ENCODE data around the gene CPED1.
"Not testable (repeated sequence)": the region's sequence is repeated elsewhere in the genome, so short reads cannot be mapped to it uniquely, and the experiment has no call there.

The CPED1 gene

GRCh38 chr7:121000081-121000983 is 11.8 kb downstream of the CPED1 start:
- TF ChIP-seq CTCF (IDR thresholded peaks at IDR 0.05; ENCODE audit: low read depth, low read length): no peak
- DNase-seq (ENCODE audit: low read depth, low spot score): peak; percentile 69
- in situ Hi-C loops (cut with HindIII; ENCODE audit: low sequenced_read_pairs): no loop called here
- H3K4me3 ChIP-seq (ENCODE audit: low read depth, low read length): no peak overlapping the region

DNA sequence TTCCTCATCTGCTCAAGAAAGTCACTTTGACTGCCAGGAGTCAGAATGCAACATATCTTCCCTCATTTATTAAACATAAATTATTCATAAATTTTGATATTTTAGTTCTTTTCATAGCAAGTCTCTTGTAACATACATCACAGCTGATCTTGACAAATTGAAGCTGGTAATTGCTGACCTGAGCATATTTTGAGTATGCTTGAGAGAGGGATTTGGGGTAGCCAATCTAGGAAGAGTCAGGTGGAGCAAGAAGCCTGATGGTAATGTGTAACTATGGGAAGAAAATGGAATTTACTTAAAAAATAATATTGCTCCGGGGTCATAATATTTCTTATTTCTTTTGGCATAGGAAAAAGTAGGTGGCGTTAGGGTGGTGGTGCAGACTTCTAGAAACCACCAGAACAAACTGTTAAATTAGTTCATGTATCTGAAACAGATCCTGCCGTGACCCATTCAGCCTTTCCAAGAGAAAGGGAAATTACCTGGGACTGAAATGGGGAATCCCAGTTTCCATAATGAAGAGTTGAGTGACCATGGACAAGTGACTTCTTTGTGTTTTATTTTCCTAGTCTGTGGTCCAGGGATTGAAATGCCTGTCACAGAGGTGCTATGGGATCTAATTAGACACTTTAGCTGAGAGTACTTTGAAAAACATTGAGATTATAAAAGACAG is 12.9 kb downstream of the CPED1 start:
- in situ Hi-C loops (cut with HindIII; ENCODE audit: low sequenced_read_pairs): no loop called here
- no peak overlapping the region for H3K4me3 ChIP-seq (ENCODE audit: low read depth, low read length)
- TF ChIP-seq CTCF (IDR thresholded peaks at IDR 0.05; ENCODE audit: low read depth, low read length): no peak
- no peak for DNase-seq (ENCODE audit: low read depth, low spot score)

DNA sequence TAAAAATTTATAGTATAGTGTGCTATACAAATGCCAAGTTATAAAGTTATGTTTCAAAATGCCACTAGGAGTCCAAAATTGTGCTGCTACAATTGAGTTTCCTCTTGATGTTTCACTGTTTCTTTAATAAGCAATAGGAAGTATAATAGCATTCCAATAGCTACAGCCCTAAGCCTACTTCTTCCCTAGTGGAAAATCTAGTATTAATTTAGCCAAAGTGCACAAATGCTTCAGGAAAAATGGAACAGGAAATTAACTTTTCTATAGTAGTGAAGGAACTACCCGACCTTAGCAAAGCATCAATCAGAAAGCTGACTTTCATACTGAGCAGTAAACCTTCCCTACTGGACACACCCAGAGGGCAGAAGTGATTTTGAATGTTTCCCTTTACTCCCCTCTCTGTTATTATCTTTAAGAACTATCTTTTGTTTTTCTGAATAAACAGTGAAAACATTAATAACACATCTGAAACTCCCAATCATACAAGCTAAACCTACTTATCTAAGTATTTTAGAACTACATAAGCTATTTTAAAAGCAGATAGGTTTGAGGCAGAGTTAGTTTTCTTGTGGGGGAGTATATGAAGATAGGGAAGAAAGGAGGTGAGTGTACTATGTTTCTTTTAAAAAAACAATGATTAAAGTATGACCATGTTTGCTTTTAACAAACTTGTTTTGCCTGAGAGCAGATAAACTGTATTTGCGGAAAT is 13.7 kb downstream of the CPED1 start:
- H3K4me3 ChIP-seq (ENCODE audit: low read depth, low read length): no peak overlapping the region
- peak; percentile 16 for DNase-seq (ENCODE audit: low read depth, low spot score)
- in situ Hi-C loops (cut with HindIII; ENCODE audit: low sequenced_read_pairs): no loop called here
- no peak for TF ChIP-seq CTCF (IDR thresholded peaks at IDR 0.05; ENCODE audit: low read depth, low read length)

DNA sequence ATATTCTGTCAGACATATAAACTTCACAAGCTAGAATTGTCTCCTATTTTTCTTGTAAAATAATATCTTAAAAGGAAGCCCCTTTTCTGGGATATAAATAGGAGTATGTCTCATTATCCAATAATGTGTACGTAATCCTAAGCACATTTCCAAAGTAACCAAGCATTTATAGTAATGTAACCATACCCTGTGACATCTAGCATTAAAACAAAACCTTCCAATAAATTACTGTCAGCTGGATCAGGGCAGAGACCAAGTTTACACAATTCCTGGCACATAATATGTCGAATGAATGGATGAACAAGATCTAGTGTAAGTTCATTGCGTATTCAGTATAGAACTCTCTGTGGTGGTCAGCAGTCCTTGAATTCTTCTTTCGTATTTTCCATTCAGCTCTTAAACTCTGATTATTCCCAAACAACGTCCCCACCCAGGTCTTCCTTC is 14.3 kb downstream of the CPED1 start:
- no peak overlapping the region for H3K4me3 ChIP-seq (ENCODE audit: low read depth, low read length)
- peak; percentile 58 for DNase-seq (ENCODE audit: low read depth, low spot score)
- in situ Hi-C loops (cut with HindIII; ENCODE audit: low sequenced_read_pairs): no loop called here
- no peak for TF ChIP-seq CTCF (IDR thresholded peaks at IDR 0.05; ENCODE audit: low read depth, low read length)

DNA sequence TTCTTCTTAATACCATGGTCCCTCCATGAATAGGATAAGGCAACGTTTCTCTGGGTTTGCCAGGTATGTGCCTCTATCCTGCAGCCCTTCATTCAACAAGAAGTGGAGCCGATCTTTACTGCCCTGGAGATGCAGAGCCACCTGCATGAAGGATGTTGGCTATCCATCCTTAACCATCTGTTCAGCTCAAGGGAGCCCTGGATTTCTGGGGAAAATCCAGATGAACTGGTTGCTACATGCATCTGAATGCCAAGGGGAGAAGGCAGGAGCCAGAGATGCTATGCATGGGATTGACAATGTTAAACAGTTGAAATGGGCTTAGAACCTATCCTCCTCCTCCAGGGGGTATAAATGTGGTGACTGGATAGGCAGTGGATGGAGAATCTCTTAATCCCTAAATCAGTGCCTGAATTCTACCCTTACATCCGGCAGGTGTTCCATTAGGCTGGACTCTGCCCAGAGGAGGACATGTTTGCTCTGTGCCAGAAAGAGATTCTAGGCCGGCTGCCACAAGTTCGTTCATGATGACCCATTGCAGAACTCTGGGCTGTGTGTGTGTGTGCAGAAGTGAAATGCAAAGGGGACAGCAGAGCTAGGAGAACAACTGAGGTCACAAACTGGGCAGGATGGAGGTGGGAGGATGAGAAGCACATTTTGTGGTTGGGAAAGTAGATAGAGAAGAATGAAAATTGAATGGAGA is 15.6 kb downstream of the CPED1 start:
- H3K4me3 ChIP-seq (ENCODE audit: low read depth, low read length): no peak overlapping the region
- in situ Hi-C loops (cut with HindIII; ENCODE audit: low sequenced_read_pairs): no loop called here
- no peak for DNase-seq (ENCODE audit: low read depth, low spot score)
- no peak for TF ChIP-seq CTCF (IDR thresholded peaks at IDR 0.05; ENCODE audit: low read depth, low read length)

DNA sequence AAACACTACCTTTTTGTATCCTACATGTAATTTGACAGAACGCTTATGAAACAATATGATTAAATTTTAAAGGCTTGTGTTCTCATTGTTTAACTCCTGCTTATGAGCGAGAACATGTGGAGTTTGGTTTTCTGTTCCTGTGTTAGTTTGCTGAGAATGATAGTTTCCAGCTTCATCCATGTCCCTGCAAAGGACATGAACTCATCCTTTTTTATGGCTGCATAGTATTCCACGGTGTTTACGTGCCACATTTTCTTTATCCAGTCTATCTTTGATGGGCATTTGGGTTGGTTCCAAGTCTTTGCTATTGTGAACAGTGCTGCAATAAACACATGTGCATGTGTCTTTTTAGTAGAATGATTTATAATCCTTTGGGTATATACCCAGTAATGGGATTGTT is 16.5 kb downstream of the CPED1 start:
- H3K4me3 ChIP-seq (ENCODE audit: low read depth, low read length); DNase-seq (ENCODE audit: low read depth, low spot score); in situ Hi-C loops (cut with HindIII; ENCODE audit: low sequenced_read_pairs): not testable (repeated sequence)

Data from astrocyte of the spinal cord (primary cell).